IMR-90 (cell line): Measurements from ENCODE around the gene ID2. TPM values are rescaled to one million over a fixed set of nuclear protein-coding genes. Genes with fewer than 3 reads are reported as not detected.

Source experiments
- ATAC-seq: fragments of 200-7000 bp; cut with Tn5 transposase; 2 replicates; pipeline ENCODE4 v1.9.1; 2020; ENCODE audit warnings: low read depth, mild to moderate bottlenecking, moderate library complexity
- BruUV-seq: library from RNA; stranded (reverse); fragments of 400-500 nt; replicated peaks from 2 replicates; lab custom pipeline; 2021; lab: Mats Ljungman, UMichigan
- CTCF ChIA-PET: fragments of 300-600 bp; formaldehyde crosslinking; extraction: SDS; loops from one replicate; lab custom pipeline; 2021; ENCODE audit warnings: antibody characterized with exemption; lab: Yijun Ruan, JAX
- POLR2A ChIA-PET: fragments of 300-600 bp; sonication (Branson Sonifier 250); formaldehyde crosslinking; loops from one replicate; lab custom pipeline; 2022; ENCODE audit warnings: antibody characterized with exemption; ENCODE audit not compliant: unreplicated experiment; lab: Charles Lee
- DNase-seq: peaks from one replicate; pipeline ENCODE4 v3.0.0; 2013
- H2AFZ ChIP-seq: replicated peaks from 2 replicates; pipeline ENCODE3; 2013; ENCODE audit warnings: low read length, mild to moderate bottlenecking; ENCODE audit not compliant: poor library complexity
- H2AK5ac ChIP-seq: 2 replicates; pipeline ENCODE4 v1.6.1; 2013; ENCODE audit warnings: low read depth, low read length, inconsistent platforms
- H2AK9ac ChIP-seq: replicated peaks from 2 replicates; pipeline ENCODE3; 2013; ENCODE audit warnings: mild to moderate bottlenecking, low read depth, low read length, moderate library complexity; ENCODE audit not compliant: poor library complexity
- H2BK120ac ChIP-seq: 2 replicates; pipeline ENCODE4 v1.6.1; 2013; ENCODE audit warnings: low read depth, low read length, inconsistent platforms
- H2BK15ac ChIP-seq: 3 replicates; pipeline ENCODE4 v1.6.1; 2013; ENCODE audit warnings: low read depth, low read length, inconsistent platforms
- H2BK20ac ChIP-seq: 2 replicates; pipeline ENCODE4 v1.6.1; 2013; ENCODE audit warnings: low read depth, mild to moderate bottlenecking, inconsistent platforms, low read length, moderate library complexity
- H2BK5ac ChIP-seq: 2 replicates; pipeline ENCODE4 v1.6.1; 2013; ENCODE audit warnings: mild to moderate bottlenecking, low read depth, low read length, inconsistent platforms; ENCODE audit not compliant: poor library complexity, severe bottlenecking
- H3K14ac ChIP-seq: replicated peaks from 2 replicates; pipeline ENCODE4 v1.6.1; 2013; ENCODE audit warnings: low read depth, low read length, inconsistent platforms
- H3K18ac ChIP-seq: 2 replicates; pipeline ENCODE4 v1.6.1; 2013; ENCODE audit warnings: low read depth, low read length, control low read depth
- H3K23ac ChIP-seq: 2 replicates; pipeline ENCODE4 v1.6.1; 2013; ENCODE audit warnings: low read depth, low read length, inconsistent platforms
- H3K27ac ChIP-seq: 2 replicates; pipeline ENCODE4 v1.5.1; 2013; ENCODE audit warnings: mild to moderate bottlenecking, control low read depth, low read length; ENCODE audit not compliant: insufficient read depth
- H3K27me3 ChIP-seq: 2 replicates; pipeline ENCODE4 v1.6.1; 2013; ENCODE audit warnings: low read length; ENCODE audit not compliant: control insufficient read depth, insufficient read depth
- H3K36me3 ChIP-seq: 2 replicates; pipeline ENCODE4 v1.6.1; 2013; ENCODE audit warnings: low read length, mixed read lengths; ENCODE audit not compliant: control insufficient read depth, insufficient read depth
- H3K4ac ChIP-seq: 2 replicates; pipeline ENCODE4 v1.6.1; 2013; ENCODE audit warnings: low read depth, low read length, inconsistent platforms
- H3K4me1 ChIP-seq: 2 replicates; pipeline ENCODE4 v1.6.1; 2013; ENCODE audit warnings: low read length, mixed read lengths; ENCODE audit not compliant: control insufficient read depth, insufficient read depth
- H3K4me2 ChIP-seq: 2 replicates; pipeline ENCODE4 v1.6.1; 2013; ENCODE audit warnings: low read depth, mild to moderate bottlenecking, control low read depth, low read length, moderate library complexity
- H3K4me3 ChIP-seq: 2 replicates; pipeline ENCODE4 v1.5.1; 2013; ENCODE audit warnings: low read depth, mild to moderate bottlenecking, control low read depth, low read length, moderate library complexity; ENCODE audit not compliant: insufficient read depth
- H3K56ac ChIP-seq: 2 replicates; pipeline ENCODE4 v1.6.1; 2013; ENCODE audit warnings: low read length, inconsistent platforms; ENCODE audit not compliant: insufficient read depth; ENCODE audit errors: extremely low read depth
- H3K79me1 ChIP-seq, 2 experiments: 2 replicates each; pipeline ENCODE4 v1.6.1; 2013; ENCODE audit warnings: low read length in 2 of 2, inconsistent platforms in 1 of 2, low read depth in 1 of 2
- H3K9ac ChIP-seq: 2 replicates; pipeline ENCODE4 v1.6.1; 2013; ENCODE audit warnings: low read depth, low read length, control low read depth
- H3K9me1 ChIP-seq: 2 replicates; pipeline ENCODE4 v1.6.1; 2013; ENCODE audit warnings: low read length, inconsistent platforms; ENCODE audit not compliant: insufficient read depth
- H3K9me3 ChIP-seq: 2 replicates; pipeline ENCODE4 v1.6.1; 2013; ENCODE audit warnings: low read length; ENCODE audit not compliant: control insufficient read depth, insufficient read depth
- H4K20me1 ChIP-seq: 2 replicates; pipeline ENCODE4 v1.6.1; 2013; ENCODE audit warnings: low read length, inconsistent platforms; ENCODE audit not compliant: insufficient read depth
- H4K5ac ChIP-seq: 2 replicates; pipeline ENCODE4 v1.6.1; 2013; ENCODE audit warnings: mild to moderate bottlenecking, low read depth, low read length, control low read depth
- H4K8ac ChIP-seq, 2 experiments: 2 replicates each; pipeline ENCODE4 v1.6.1; 2013; ENCODE audit warnings: low read depth in 2 of 2, low read length in 2 of 2, control low read depth in 1 of 2, inconsistent platforms in 1 of 2
- H4K91ac ChIP-seq: 2 replicates; pipeline ENCODE4 v1.6.1; 2013; ENCODE audit warnings: low read depth, low read length, inconsistent platforms; ENCODE audit not compliant: insufficient read depth
- BHLHE40 ChIP-seq: fragments of 150-350 bp; IDR thresholded peaks from 2 replicates; pipeline ENCODE4 v1.6.1; 2016; ENCODE audit warnings: mild to moderate bottlenecking, low read depth, low read length
- CEBPB ChIP-seq: IDR thresholded peaks from 2 replicates; pipeline ENCODE4 v1.6.1; 2012; ENCODE audit warnings: low read depth, low read length, improper control_type of control experiment
- CHD1 ChIP-seq: IDR thresholded peaks from 2 replicates; pipeline ENCODE4 v1.6.1; 2012; ENCODE audit warnings: low read depth, low read length, improper control_type of control experiment
- CTCF ChIP-seq: conservative IDR thresholded peaks from 2 replicates; pipeline ENCODE4 v1.5.1; 2012; ENCODE audit warnings: mild to moderate bottlenecking, low read depth, low read length, improper control_type of control experiment
- ELK1 ChIP-seq: fragments of 150-350 bp; IDR thresholded peaks from 2 replicates; pipeline ENCODE4 v1.6.1; 2016; ENCODE audit warnings: low read depth, mild to moderate bottlenecking, low read length, moderate library complexity, borderline replicate concordance
- FOS ChIP-seq: fragments of 150-350 bp; IDR thresholded peaks from 2 replicates; pipeline ENCODE4 v1.6.1; 2016; ENCODE audit warnings: low read depth, low read length
- MXI1 ChIP-seq: IDR thresholded peaks from 2 replicates; pipeline ENCODE4 v1.6.1; 2012; ENCODE audit warnings: low read depth, mild to moderate bottlenecking, low read length, moderate library complexity, borderline replicate concordance
- NFE2L2 ChIP-seq: fragments of 150-350 bp; IDR thresholded peaks from 2 replicates; pipeline ENCODE4 v1.6.1; 2016; ENCODE audit warnings: low read depth, mild to moderate bottlenecking, low read length
- RAD21 ChIP-seq: IDR thresholded peaks from 2 replicates; pipeline ENCODE4 v1.6.1; 2012; ENCODE audit warnings: low read length, improper control_type of control experiment
- RFX5 ChIP-seq: IDR thresholded peaks from 2 replicates; pipeline ENCODE4 v1.8.0; 2012; ENCODE audit warnings: low read depth, mild to moderate bottlenecking, low read length, moderate library complexity
- SMC3 ChIP-seq: fragments of 150-350 bp; IDR thresholded peaks from 2 replicates; pipeline ENCODE4 v1.6.1; 2016; ENCODE audit warnings: low read depth, mild to moderate bottlenecking, antibody characterized with exemption, low read length, moderate library complexity
- USF2 ChIP-seq: fragments of 150-350 bp; IDR thresholded peaks from 2 replicates; pipeline ENCODE4 v1.6.1; 2017; ENCODE audit warnings: mild to moderate bottlenecking, antibody characterized with exemption, low read length, low read depth
- WGBS, 2 experiments: methylation state at CpG; one replicate each; pipeline versions ENCODE4 v1.1.5 to v1.1.7; 2013; ENCODE audit warnings: missing lambda C conversion rate in 2 of 2; ENCODE audit not compliant: insufficient read length in 1 of 2; ENCODE audit errors: extremely low coverage in 2 of 2; 5-methylcytosine and 5-hydroxymethylcytosine counted together
- dilution Hi-C: fragments of 300-500 bp; cut with HindIII; formaldehyde crosslinking; loops from one replicate; pipeline ENCODE4 v1.14.3; 2018; ENCODE audit warnings: low sequenced_read_pairs; ENCODE audit not compliant: unreplicated experiment
- in situ Hi-C: fragments of 300-500 bp; cut with MboI; formaldehyde crosslinking; loops from 3 replicates; pipeline ENCODE4 v1.14.3; 2019; ENCODE audit warnings: low sequenced_read_pairs, inconsistent platforms, mixed read lengths
- intact Hi-C: fragments of 100-400 bp; cut with micrococcal nuclease; formaldehyde crosslinking; loops from 2 replicates; pipeline ENCODE4 v1.10.0; 2022
- polyA plus RNA-seq, 3 experiments: library from polyadenylated mRNA; depleted of rRNA; stranded (reverse); fragments of >200 nt; gene quantifications; 2 replicates each; pipeline ENCODE4 v1.2.3, GENCODE V29; 2012; ENCODE audit warnings: low replicate concordance in 1 of 3
- total RNA-seq: library from RNA; depleted of rRNA; stranded (reverse); fragments of >200 nt; gene quantifications from 2 replicates; pipeline ENCODE4 v1.2.3, GENCODE V29; 2012

ID2 gene
- total and polyA plus RNA-seq, 2 of the 4 experiments (the other 2 are of a cell fraction): 264 to 389 TPM

DNA sequence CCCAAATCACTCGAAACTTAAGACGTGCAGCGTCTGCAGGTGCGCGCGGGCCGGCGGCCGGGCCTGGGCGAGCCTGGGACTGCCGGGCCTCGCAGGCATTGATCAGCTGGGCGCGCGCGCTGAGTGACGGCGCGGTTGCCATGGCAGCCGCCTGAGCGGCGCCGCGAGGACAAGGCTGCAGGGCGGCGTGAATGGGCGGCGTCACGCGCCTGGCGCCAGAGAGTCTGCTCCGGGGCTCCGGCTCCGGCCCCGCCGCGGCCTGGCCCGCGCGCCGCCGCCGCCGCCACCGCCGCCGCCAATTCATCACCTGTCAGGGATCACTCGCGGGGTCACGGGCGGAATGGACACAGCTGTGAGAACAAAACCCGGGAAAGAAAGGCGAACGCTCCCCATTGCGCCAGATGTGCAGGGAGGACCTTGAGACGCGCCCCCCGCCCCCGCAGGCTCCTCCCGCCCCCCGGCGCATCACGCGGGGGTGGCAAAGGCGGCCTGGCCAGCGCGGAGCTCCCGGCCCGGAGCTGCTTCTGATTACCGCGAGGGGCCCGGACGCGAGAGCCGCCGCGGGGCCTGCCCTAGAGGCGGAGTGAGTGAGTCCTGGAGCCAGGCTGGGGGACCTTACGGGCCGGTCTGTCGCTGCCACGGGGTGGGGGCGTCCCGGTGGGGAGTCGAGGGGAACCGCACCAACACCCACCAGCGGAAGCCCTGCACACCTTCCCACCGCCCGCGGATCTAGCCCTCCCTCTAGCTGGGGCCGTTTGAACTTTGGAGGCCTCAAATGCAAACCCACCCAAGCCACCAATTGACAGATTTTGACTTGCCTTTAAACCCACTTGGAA lies 2.9 kb upstream of the ID2 start:
- Histone ChIP-seq H3K4me2 (peak overlapping the region; percentile 95), H3K79me1 (peaks cover 0 to 6% of the 10 kb centered on the region in 2 experiments; a peak in 1 of 4 replicates), H3K4me3 (peak overlapping the region; percentile 57), H2BK15ac (peak overlapping the region; percentile 65; the same call in 1 of the 3 replicates), H2BK20ac (peak overlapping the region; percentile 83), H3K18ac (peak overlapping the region; percentile 84), H2AFZ (peak overlapping the region; percentile 91), H3K4me1 (peaks cover 14% of the 10 kb centered on the region), H3K9ac (peak overlapping the region; percentile 94), H2AK5ac (peak overlapping the region; percentile 57), H3K36me3 (peaks cover 3% of the 10 kb centered on the region; the same call in 1 of the 2 replicates), H3K56ac (peak overlapping the region; percentile 93), H2BK120ac (peak overlapping the region; percentile 90), H3K14ac (peak overlapping the region; percentile 84), H2BK5ac (peak overlapping the region; percentile 96), H4K20me1 (peaks cover 18% of the 10 kb centered on the region), H4K8ac (peak overlapping the region; percentile 61 to 62), H4K5ac (peak overlapping the region; percentile 91), H3K9me1 (no peaks in the 10 kb centered on the region), H3K27me3 (no peaks in the 10 kb centered on the region), H3K27ac (peak overlapping the region; percentile 99), H3K9me3 (peaks cover 4% of the 10 kb centered on the region), H2AK9ac (peak overlapping the region; percentile 87), H3K4ac (peak overlapping the region; percentile 93), H3K23ac (peak overlapping the region; percentile 97), H4K91ac (peak overlapping the region; percentile 91)
- no TSS peak for BruUV-seq
- DNase-seq (peak; percentile 91), ATAC-seq (peak; percentile 57)
- WGBS, 2 experiments: 1% methylated on average over 49 of the region's 91 CpGs; no CpG with 5 or more reads in 1 of the 2 experiments
- intact Hi-C loops (loop anchor here (1.0 to 2.0 kb wide), 3 partner anchors 45 to 260 kb away; no protein-coding TSS in a partner anchor), dilution Hi-C loops (no loop called here), in situ Hi-C loops (loop anchor here (10.0 to 25.0 kb wide), 4 partner anchors 134 to 1567 kb away; no protein-coding TSS in a partner anchor)
- ChIA-PET CTCF (interaction anchor here (1.4 kb wide), 1 partner anchor 17 kb away, joined by 4 read pairs; no protein-coding TSS in a partner anchor), POLR2A (no interaction called here)
- TF ChIP-seq CHD1 (peak; percentile 63; the same call in 1 of the 2 replicates), CTCF (0 out of 2 replicates have a peak, but pooled peaks have one; percentile 0), RAD21 (peak; percentile 19; the same call in 1 of the 2 replicates), ELK1 (no peak), SMC3 (no peak), RFX5 (peak; percentile 81), USF2 (peak; percentile 73), BHLHE40 (peak; percentile 67), NFE2L2 (no peak), CEBPB (peak; percentile 61), FOS (no peak), MXI1 (peak; percentile 47; the same call in 1 of the 2 replicates)
